HG02763 (cell line): ENCODE data around the gene SYNGR3.
"Not testable (repeated sequence)": the region's sequence is repeated elsewhere in the genome, so short reads cannot be mapped to it uniquely, and the experiment has no call there.

Experiments used
- ATAC-seq: cut with Tn5 transposase; IDR thresholded peaks from one replicate; pipeline ENCODE4 v1.9.1; 2021; ENCODE audit warnings: mild to moderate bottlenecking, moderate library complexity; ENCODE audit not compliant: unreplicated experiment

SYNGR3 gene, protein sequence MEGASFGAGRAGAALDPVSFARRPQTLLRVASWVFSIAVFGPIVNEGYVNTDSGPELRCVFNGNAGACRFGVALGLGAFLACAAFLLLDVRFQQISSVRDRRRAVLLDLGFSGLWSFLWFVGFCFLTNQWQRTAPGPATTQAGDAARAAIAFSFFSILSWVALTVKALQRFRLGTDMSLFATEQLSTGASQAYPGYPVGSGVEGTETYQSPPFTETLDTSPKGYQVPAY

DNA sequence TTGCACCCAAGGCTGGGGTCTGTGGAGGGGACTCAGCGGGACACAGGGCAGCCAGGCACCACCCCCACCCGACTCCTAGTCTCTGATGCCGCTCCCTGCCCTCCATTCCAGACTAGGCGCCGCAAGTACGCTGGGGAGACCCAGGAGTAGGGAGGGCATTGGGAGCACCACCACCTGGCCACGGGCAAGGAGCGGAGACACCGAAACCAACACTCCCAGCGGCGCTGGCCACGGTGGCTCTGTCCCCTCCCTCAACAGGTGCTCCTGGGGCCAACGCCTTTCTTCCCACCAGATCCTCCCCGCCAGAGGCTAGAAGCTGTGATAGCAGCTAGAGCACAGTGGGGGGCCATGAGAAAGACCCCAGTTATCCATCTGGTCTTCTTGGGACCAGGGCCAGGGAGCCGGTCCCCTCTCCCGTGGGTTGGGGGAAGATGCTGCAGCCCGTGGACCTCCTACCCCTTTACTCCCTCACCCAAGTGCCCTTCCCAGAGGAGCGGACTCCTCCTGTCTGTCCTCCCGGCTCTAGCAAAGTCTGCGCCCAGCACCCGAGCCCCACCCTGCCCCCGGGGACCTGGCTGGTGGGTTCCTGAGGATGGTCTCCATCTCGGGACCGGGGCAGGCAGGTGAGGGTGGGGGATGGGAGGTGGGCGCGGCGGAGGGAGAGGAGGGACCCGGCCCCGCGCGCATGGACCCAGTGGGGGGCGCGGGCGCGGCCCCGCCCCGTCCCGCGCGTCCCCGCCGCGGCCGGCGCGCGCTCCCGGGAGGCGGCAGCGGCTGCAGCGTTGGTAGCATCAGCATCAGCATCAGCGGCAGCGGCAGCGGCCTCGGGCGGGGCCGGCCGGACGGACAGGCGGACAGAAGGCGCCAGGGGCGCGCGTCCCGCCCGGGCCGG lies at the start of gene SYNGR3:
SYNGR3 (plus strand) TSS at position 762 of the 892 bp plus-strand sequence. CDS start 133 bp downstream, outside the sequence.
- no peak for ATAC-seq

- no peak for ATAC-seq
These were observed 49.3 kb upstream of the SYNGR3 start for GRCh38 chr16:1940273-1941161.

GRCh38 chr16:1941162-1942046 lies 48.4 kb upstream of the SYNGR3 start:
- ATAC-seq = no peak

DNA sequence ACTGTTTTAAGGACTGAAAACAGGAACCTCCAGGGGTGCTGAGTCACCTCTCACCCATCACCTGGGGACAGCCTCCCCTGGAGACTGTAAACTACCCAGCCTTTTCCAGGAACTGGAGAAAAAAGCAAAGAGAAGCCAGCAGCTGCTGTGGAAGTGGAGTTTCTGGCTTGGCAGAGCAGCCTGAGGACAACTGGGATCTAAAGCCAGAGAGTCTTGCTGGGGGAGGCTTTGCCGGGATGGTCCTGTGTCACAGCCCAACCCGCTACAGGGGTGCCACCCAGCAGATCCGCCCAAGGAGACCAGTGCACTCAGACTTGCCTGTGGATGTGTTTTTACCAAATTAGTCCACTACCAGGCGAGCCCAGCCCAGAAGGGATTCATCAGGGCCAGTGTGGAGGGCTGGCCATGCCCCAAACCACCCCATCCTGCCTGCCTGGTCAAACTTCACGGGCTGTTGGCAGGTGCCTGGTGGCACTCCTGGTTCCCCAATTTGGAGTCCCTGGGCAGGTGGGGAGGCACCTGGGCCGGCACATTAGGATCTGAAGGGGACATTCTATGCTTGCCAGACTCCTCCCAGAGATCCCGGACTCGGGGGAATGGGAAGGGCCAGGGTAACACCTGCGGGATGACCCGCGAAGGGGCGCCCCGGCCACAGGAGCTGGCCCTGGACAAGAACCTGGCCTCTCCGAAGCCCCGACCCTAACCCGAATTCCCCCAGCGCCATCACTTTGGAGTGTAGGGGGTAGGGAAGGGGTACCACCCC lies 47.5 kb upstream of the SYNGR3 start:
- ATAC-seq = no peak

DNA sequence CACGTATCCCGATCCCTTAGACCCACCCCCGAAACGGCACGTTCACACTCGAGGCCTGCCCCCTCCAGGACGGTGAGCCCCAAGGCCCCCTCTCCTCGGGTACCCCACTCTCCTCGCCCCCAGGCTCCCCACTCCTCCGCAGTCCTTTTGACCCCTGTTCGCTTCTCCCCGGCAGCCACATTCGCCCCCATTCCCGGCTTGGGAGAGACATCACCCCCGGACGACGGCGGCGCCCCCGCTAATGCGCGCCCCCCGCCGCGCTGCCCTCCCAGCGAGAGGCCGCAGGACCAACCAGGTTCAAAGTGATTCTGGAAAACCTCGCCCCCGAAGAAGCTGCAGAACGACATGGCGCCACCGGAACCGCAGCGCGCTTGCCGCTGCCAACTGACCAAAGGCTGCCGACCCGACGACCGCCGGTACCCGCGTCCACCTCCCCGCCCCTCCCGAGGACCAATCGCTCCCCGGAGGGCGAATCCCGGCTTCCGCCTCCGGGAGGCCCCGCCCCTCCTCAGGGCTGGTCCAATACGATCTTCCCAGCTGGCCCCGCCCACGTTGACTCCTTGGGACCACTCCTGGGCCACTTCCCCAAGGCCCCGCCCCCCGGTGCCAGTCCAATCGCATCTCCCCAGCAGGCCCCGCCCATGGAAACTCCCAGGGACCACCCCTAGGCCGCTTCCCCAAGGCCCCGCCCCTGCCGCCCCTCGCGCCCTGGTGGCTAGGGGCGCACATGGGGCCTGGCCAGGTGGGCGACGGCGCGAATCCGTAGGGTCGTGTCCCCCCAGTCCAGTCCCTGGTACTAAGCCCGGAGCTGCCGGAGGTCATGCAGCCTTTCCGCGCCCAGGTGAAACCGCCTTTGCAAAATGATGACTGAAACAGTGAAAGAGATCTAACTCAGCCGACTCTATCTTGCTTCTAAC lies 46.7 kb upstream of the SYNGR3 start, which contains the start of gene MSRB1:
MSRB1 (minus strand) TSS at position 390 of the 917 bp plus-strand sequence; CDS start at position 347, 43 bp downstream.
- peak; percentile 94 for ATAC-seq

- ATAC-seq = no peak
These were observed 45.1 kb upstream of the SYNGR3 start for GRCh38 chr16:1944612-1945199.

- ATAC-seq = no peak
These were observed 44.0 kb upstream of the SYNGR3 start for GRCh38 chr16:1945559-1946391.

DNA sequence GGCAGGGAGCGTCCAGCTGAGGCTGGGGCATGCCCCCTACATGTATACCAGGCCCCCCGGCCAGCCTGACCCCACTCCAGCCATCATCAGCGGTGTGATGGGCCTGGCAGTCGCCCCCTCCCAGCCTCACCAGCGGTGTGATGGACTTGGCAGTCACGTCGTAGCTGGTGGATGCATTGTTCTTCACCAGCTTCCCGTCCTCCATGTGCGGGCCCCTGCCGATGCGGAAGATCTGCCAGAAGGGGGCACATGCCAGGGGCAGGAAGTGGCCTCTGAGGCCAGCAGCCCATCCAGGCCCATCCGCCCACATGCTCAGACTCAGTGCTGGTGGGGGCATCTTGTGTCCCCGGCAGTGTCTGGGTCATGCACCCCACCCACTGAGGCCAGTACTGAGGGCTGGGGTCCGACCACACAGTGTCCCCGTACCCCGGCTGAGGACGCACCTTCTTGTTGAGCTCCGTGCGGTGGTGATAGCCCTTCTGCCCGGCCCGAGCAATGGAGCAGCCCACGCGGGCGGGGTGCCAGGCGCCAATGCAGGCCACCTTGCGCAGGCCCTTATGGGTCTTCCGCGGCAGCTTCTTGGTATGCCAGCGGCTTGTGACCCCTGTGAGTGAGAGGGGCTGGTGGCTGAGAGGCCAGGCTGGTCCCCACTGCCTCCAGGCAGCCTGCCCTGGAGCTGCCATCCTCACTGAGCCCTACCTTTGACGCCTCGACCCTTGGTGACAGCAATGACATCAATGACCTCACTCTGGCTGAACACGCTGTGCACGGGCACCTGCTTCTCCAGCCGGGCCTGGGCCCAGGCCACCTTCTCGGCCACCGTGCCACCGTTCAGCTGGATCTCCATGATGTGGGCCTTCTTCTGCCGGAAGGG lies 43.0 kb upstream of the SYNGR3 start:
- no peak for ATAC-seq

DNA sequence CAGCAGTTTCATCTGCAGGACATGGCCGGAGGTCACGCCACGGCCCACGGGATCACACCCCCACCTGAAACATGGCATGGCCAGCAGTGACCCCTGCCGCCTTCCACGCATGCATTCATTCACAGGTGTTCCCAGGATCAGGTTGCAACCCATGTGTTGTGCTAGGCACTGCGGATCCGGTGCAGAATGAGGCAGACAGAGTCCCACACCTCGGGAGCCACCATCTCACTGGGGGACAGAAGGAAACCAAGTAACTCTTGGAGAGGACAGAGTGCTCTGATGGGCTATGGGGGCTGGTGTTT lies 42.5 kb upstream of the SYNGR3 start:
- no peak for ATAC-seq

- ATAC-seq = no peak
These were observed 40.3 kb upstream of the SYNGR3 start for GRCh38 chr16:1949507-1949906.

DNA sequence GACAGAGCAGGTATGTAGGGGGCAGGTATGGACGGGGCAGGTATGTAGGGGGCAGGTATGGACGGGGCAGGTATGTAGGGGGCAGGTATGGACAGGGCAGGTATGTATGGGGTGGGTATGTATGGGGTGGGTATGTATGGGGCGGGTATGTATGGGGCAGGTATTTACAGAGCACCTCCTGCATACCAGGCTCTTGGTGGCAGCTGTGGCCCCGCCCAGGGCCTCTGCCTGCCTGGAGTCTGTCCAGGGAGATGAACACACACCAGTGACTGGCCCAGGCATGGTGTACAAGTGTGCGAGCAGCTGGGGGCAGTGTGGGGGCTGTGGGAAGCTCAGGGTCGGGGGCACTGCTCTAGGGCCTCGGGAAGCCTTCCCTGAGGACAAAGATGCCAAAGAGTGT lies 39.7 kb upstream of the SYNGR3 start:
- no peak for ATAC-seq

GRCh38 chr16:1950559-1950958 lies 39.2 kb upstream of the SYNGR3 start:
- no peak for ATAC-seq

- ATAC-seq = no peak
These were observed 36.0 kb upstream of the SYNGR3 start for GRCh38 chr16:1953734-1954133.

GRCh38 chr16:1957434-1958142 lies 32.2 kb upstream of the SYNGR3 start:
- ATAC-seq = not testable (repeated sequence)

DNA sequence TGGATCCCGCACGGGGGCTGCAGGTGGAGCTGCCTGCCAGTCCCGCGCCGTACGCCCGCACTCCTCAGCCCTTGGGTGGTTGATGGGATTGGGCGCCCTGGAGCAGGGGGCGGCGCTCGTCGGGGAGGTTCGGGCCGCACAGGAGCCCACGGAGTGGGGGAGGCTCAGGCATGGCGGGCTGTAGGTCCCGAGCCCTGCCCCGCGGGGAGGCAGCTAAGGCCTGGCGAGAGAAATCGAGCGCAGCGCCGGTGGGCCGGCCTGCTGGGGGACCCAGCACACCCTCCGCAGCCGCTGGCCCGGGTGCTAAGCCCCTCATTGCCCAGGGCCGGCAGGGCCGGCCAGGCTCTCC lies 31.7 kb upstream of the SYNGR3 start:
- not testable (repeated sequence) for ATAC-seq
